HG03378 (cell line): Measurements from ENCODE around the gene PXT1.

Experiments
- ATAC-seq: cut with Tn5 transposase; IDR thresholded peaks from one replicate; pipeline ENCODE4 v1.9.1; 2021; ENCODE audit warnings: mild to moderate bottlenecking, moderate library complexity; ENCODE audit not compliant: unreplicated experiment

Gene PXT1

GRCh38 chr6:36399970-36400369, 42.7 kb downstream of the PXT1 start:
- no peak for ATAC-seq

- no peak for ATAC-seq
Observed at GRCh38 chr6:36392621-36393020, 50.0 kb downstream of the PXT1 start.

- ATAC-seq, result no peak
Observed at GRCh38 chr6:36389353-36389752, 53.3 kb downstream of the PXT1 start.

GRCh38 chr6:36387440-36388303, 55.0 kb downstream of the PXT1 start, which contains the start of gene ETV7:
TSS of gene ETV7 (minus strand) at chr6:36387669. CDS start at chr6:36387541, 128 bp downstream.
- no peak for ATAC-seq

GRCh38 chr6:36386495-36387439, 55.9 kb downstream of the PXT1 start:
- ATAC-seq, result no peak

GRCh38 chr6:36384095-36384494, 58.6 kb downstream of the PXT1 start:
- no peak for ATAC-seq

- ATAC-seq, result no peak
Observed at GRCh38 chr6:36383606-36384005, 59.0 kb downstream of the PXT1 start.

GRCh38 chr6:36382976-36383375, 59.7 kb downstream of the PXT1 start:
- no peak for ATAC-seq

- no peak for ATAC-seq
Observed at GRCh38 chr6:36381502-36382389, 60.9 kb downstream of the PXT1 start.

- no peak for ATAC-seq
Observed at GRCh38 chr6:36380166-36380565, 62.5 kb downstream of the PXT1 start.

- no peak for ATAC-seq
Observed at GRCh38 chr6:36378936-36379335, 63.7 kb downstream of the PXT1 start.

GRCh38 chr6:36378243-36378920, 64.3 kb downstream of the PXT1 start:
- no peak for ATAC-seq

- ATAC-seq, result no peak
Observed at GRCh38 chr6:36377594-36377993, 65.1 kb downstream of the PXT1 start.

- ATAC-seq, result no peak
Observed at GRCh38 chr6:36376742-36377141, 65.9 kb downstream of the PXT1 start.

GRCh38 chr6:36376183-36376582, 66.5 kb downstream of the PXT1 start:
- no peak for ATAC-seq

GRCh38 chr6:36375644-36376155, 67.0 kb downstream of the PXT1 start:
- no peak for ATAC-seq

GRCh38 chr6:36374972-36375371, 67.7 kb downstream of the PXT1 start:
- no peak for ATAC-seq

- ATAC-seq, result no peak
Observed at GRCh38 chr6:36374194-36374593, 68.5 kb downstream of the PXT1 start.

- no peak for ATAC-seq
Observed at GRCh38 chr6:36373368-36374019, 69.2 kb downstream of the PXT1 start.
